Measurements from ENCODE around the gene ZCCHC2. TPM values are rescaled to one million over a fixed set of nuclear protein-coding genes. Genes with fewer than 3 reads are reported as not detected.

The ZCCHC2 gene
- total and polyA plus RNA-seq, 2 of the 8 experiments (the other 6 are each of a cell fraction or from before 2014, with no cell fraction given), result 13.5 to 18.6 TPM

GRCh38 chr18:62531078-62531477, 8.3 kb downstream of the ZCCHC2 start:
- Histone ChIP-seq H3K9ac (replicated peaks in 1 of 4; ENCODE audit: extremely low read depth in 1 of 4, low read depth in 3 of 4, low read length in 3 of 4) (no peak overlapping the region), H3K4me3 (ENCODE audit: extremely low read depth in 1 of 4, insufficient read depth in 2 of 4, low read depth in 3 of 4, low read length in 4 of 4) (no peak overlapping the region), H2BK12ac (ENCODE audit: low read depth, low read length) (no peak overlapping the region), H3K9me3 (ENCODE audit: insufficient read depth in 2 of 2, low read depth in 1 of 2, low read length in 1 of 2) (no peaks in the 10 kb centered on the region), H3K36me3 (ENCODE audit: control insufficient read depth in 2 of 4, insufficient read depth in 4 of 4, low read length in 3 of 4) (no peaks in the 10 kb centered on the region), H2BK15ac (ENCODE audit: low read length) (no peak overlapping the region), H2AFZ (ENCODE audit: low read length) (no peak overlapping the region), H3K4ac (replicated peaks; ENCODE audit: insufficient read length, low read depth, low read length) (no peak overlapping the region), H3K4me1 (replicated peaks in 1 of 4; ENCODE audit: control insufficient read depth in 3 of 4, insufficient read depth in 4 of 4, low read length in 3 of 4) (peaks cover 0 to 6% (median 2%) of the 10 kb centered on the region in 4 experiments; a peak in 5 of 7 replicates), H3K18ac (ENCODE audit: extremely low read depth, low read length) (no peak overlapping the region), H3K23ac (ENCODE audit: insufficient read length) (no peak overlapping the region), H3K79me1 (ENCODE audit: low read depth, low read length) (no peaks in the 10 kb centered on the region; the same call in 1 of the 2 replicates), H3K79me2 (ENCODE audit: control insufficient read depth in 1 of 2, insufficient read depth in 2 of 2, low read length in 2 of 2) (peaks cover 0 to 29% of the 10 kb centered on the region in 2 experiments; a peak in 2 of 4 replicates), H3K27me3 (replicated peaks in 1 of 4; ENCODE audit: control insufficient read depth in 3 of 4, extremely low read depth in 1 of 4, insufficient read depth in 3 of 4, low read length in 3 of 4) (peaks cover 0 to 2% (median 1%) of the 10 kb centered on the region in 4 experiments; a peak in 5 of 7 replicates), H3K14ac (ENCODE audit: insufficient read length) (no peak overlapping the region), H3K23me2 (ENCODE audit: low read depth, low read length) (peaks cover 3% of the 10 kb centered on the region; the same call in 1 of the 2 replicates), H4K20me1 (replicated peaks in 1 of 2; ENCODE audit: control insufficient read depth in 1 of 2, insufficient read depth in 2 of 2, low read length in 2 of 2) (peaks cover 0 to 2% of the 10 kb centered on the region in 2 experiments), H4K5ac (ENCODE audit: insufficient read length, low read depth, low read length) (no peak overlapping the region), H4K8ac (ENCODE audit: extremely low read depth, insufficient read depth, low read length) (no peak overlapping the region), H3K4me2 (ENCODE audit: insufficient read depth in 1 of 2, low read depth in 2 of 2, low read length in 2 of 2) (no peak overlapping the region), H2BK5ac (ENCODE audit: low read depth, low read length) (no peak overlapping the region), H3K56ac (replicated peaks; ENCODE audit: insufficient read length, low read depth, low read length) (no peak overlapping the region), H2AK5ac (ENCODE audit: low read depth, low read length) (no peak overlapping the region), H2BK20ac (ENCODE audit: low read length) (no peak overlapping the region), H4K91ac (replicated peaks; ENCODE audit: insufficient read length, low read length) (no peak overlapping the region), H3K27ac (ENCODE audit: low read depth, low read length) (no peak overlapping the region), H2BK120ac (replicated peaks; ENCODE audit: low read depth, low read length) (no peak overlapping the region)
- FAIRE-seq, result no peak
- WGBS, 2 experiments (ENCODE audit: extremely low coverage in 1 of 2, insufficient coverage in 1 of 2, insufficient read length in 1 of 2, insufficient replicate concordance in 2 of 2, low coverage in 1 of 2, low lambda C conversion rate in 2 of 2, missing lambda C conversion rate in 1 of 2), result 79% methylated on average over 4 of the region's 4 CpGs; no CpG with 5 or more reads in 1 of the 2 experiments
- no peak for DNase-seq (ENCODE audit: low read depth in 1 of 2, low spot score in 2 of 2)
- ChIA-PET POLR2A (ENCODE audit: partially characterized antibody) (no interaction called here), CTCF (ENCODE audit: partially characterized antibody) (interaction anchor here (1.7 kb wide), 1 partner anchor 73 kb away, joined by 8 read pairs; no protein-coding TSS in a partner anchor)
- TF ChIP-seq HDAC6 (IDR thresholded peaks at IDR 0.05; ENCODE audit: low read depth, low read length) (no peak), CTCF (IDR thresholded peaks at IDR 0.05; ENCODE audit: control extremely low read depth in 1 of 3, insufficient read depth in 1 of 3, low read depth in 1 of 3, low read length in 3 of 3) (no peak), POU5F1 (IDR thresholded peaks at IDR 0.05; ENCODE audit: low read depth, low read length) (no peak)
